NCI-H187 treated with DMSO at 0.1 percent for 48 hours (cell line): ENCODE results near the gene SLC38A3.

ENCODE experiments used
- DNase-seq: peaks from one replicate; lab custom pipeline; 2025; lab: John Stamatoyannopoulos, UW

The SLC38A3 gene

DNA sequence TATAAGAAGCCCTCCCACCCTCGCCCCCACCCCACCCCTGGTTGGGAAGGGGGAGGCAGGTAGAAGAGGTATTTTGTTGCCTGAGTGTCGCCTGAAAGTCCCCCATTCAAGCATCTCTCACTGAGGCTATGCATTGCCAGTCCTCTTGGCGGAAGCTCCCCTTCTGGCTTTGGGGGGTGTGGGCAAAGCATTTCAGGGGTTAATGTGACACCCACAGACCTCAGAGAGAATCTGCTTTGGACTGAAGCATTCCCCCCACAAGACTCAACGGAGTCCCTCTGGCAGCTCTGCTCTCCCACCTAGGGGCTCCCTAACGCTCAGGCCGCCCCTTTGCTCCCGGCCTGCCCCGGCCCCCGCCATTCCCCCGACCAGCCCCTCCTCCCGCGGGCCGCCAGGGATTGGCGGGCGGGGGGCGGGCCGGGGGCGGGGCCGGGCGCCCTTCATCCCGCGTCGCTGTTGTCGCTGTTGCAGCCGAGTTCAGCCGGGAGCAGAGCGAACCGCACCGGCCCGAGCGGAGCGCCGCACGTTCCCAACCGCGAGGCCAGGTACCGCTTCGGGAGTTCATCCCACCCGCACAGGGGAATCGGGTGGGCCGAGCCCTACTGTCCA lies at the start of gene SLC38A3:
SLC38A3 (plus strand) TSS at position 468 of the 609 bp plus-strand sequence. CDS start 8,929 bp downstream, outside the sequence.
- no peak for DNase-seq

DNA sequence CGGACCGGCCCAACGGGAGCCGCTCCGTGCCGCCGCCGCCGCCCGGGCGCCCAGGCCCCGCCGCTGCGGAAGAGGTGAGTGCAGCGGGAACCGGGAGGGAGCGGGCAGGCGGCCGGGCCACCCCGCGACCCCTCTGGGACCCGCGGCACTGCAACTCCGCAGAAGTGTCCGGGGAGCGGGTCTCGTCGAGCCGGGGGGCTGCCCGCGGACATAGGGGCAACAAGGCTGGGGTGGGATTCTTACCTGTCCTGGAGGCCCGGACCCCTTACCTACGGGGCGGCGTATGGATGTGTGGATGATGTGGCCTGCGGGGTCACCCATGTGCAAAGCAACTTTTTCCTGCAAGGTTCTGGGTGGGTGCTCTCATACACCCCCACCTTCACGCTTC lies 49.6 kb upstream of the SLC38A3 start:
- DNase-seq, result no peak

DNA sequence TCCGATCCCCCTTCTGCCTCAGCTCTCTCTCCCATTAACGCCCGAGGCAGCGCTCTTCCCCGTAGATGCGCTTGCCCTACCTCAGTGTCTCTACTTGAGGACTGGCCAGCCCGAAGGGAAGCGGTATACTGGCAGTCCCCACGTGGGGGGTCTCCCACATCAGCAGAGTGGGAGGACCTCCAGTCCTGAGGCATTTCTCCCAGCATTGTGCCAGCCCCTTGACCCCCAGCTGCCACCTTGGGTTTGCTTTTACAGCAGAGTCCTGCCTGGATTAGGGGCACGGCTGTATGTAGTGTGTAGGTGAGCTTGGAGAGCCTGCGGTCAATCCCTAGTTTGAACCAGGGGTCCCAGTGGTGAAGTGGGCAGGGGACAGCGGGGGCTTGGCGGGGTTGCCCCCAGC lies 49.2 kb upstream of the SLC38A3 start:
- DNase-seq, result no peak

DNA sequence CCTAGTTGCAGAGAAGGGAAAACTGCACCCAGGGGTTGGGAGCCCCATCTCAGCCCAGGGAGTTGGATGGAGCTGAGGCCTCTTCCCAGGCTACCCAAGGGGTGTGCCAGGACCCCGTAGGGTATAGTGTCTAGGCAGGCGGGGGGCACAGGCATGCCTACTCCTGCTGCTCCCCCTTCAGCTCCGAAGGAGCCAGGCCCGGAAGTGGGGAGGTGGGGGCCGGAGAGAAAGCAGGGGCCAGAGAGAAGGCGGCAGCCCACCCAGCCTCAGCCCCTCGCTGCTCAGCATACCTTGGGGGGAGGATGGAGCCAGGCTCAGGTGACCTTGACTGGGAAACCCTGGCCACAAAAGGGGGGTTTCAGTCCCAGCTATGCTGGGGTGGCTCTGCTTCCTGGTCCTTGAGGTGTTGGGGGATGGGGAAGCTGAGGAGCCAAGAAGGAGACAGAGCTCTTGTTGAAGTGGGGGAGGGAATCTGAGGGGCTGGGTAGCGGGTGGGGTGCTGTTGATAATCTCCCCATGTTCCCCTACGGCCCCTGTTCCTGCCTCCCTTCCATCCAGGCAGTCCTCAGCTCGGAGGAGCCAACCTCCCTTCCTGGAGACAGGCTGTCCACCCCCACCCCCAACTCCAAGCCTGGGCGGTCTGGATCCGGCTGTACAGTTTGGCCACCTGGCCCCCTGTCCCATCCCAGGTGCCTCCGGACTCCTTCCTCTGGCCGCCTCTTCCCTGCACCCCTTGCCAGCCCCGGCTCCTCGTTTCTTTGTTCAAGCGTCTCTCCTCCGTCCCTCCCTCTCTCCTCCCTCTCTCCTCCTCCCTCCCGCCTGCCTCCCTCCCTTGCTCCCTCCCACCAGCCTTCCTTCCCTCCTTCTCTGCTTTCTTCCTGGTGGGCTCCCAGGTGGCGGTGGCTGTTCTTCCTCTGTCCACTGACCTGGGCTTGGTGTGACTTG lies 48.2 kb upstream of the SLC38A3 start:
- no peak for DNase-seq

- DNase-seq, result no peak
These were observed 47.1 kb upstream of the SLC38A3 start for GRCh38 chr3:50157827-50158529.

- no peak for DNase-seq
These were observed 46.4 kb upstream of the SLC38A3 start for GRCh38 chr3:50158530-50159146.

GRCh38 chr3:50160561-50160983 lies 44.5 kb upstream of the SLC38A3 start:
- DNase-seq, result no peak

DNA sequence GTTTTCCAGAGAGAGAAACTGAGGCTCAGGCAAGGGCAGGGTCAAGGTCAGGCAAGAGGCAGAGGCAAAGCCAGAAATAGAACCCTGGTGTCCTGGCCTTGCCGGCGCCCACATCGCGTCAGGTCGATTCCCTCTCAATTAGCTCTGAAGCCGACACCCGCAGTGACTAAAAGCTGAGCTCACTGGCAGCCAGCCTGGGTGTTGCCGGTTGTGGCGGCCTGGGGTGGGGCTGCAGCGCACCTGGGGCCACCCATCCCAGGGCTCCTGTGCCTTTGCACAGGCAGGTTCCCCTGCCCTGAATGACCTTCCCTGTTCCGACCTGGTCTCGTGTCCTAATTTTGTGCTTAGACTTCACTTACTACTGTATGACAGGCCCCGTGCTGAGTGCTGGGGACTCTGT lies 43.8 kb upstream of the SLC38A3 start:
- DNase-seq, result no peak

DNA sequence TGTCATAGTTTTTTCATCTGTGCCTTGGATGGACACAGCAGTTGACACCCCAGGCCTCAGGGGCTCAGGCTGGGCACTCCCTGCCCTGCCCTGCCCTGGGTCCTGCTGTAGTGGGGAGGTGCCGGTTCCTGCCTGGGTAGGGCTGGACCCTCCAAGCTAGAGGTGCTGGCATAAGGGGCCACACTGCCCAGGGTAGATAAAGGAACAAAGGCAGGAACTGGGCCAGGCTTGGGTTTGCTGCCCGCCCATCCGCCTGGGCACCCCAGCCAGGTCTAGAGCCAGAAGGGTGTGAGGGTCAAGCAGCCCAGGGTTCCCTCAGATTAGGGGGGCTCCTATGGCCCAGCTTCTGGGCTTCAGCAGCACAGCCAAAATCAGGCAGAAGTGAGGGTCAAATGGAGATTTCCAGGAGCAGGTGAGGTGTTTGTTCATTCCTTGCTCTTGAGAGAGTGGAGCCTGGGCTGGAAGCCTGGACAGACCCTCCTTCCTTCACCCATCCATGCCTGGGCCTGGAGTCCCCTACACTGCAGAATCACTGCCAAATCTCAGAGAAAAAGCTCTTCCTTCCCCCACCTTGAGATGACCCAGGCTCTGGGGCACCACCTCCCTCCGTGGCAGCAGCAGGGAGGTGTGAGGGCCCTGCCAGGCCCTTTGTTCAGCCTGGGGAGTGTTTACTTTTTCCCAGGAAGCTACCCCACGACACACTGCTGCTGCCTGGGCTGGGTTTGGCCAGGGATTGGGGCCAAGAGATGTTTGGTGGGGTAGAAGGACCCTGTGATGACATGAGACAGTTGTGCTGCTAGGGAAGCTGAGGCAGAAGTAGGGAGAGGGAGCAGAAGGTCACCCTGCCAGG lies 42.8 kb upstream of the SLC38A3 start:
- no peak for DNase-seq

- no peak for DNase-seq
These were observed 41.3 kb upstream of the SLC38A3 start for GRCh38 chr3:50163572-50164455.

DNA sequence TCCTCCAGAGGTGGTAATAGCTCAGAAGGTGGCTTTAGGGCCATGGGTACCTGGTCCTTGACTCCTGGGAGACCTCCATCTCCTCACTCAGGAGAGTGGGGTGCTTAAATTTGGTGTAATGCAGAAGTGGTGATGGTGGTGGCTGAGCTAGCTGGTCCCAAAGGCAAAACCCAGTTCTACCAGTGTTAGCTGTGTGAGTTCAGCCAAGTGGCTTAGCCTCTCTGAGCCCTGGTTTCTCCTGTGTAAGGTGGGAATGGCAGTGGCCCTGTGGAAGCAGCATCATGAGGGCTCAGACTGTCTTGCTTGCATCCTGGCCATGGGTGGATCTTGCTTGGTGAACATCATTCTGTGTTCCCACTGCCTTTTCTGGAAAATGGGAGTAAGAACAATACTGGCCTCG lies 40.6 kb upstream of the SLC38A3 start:
- DNase-seq, result no peak

DNA sequence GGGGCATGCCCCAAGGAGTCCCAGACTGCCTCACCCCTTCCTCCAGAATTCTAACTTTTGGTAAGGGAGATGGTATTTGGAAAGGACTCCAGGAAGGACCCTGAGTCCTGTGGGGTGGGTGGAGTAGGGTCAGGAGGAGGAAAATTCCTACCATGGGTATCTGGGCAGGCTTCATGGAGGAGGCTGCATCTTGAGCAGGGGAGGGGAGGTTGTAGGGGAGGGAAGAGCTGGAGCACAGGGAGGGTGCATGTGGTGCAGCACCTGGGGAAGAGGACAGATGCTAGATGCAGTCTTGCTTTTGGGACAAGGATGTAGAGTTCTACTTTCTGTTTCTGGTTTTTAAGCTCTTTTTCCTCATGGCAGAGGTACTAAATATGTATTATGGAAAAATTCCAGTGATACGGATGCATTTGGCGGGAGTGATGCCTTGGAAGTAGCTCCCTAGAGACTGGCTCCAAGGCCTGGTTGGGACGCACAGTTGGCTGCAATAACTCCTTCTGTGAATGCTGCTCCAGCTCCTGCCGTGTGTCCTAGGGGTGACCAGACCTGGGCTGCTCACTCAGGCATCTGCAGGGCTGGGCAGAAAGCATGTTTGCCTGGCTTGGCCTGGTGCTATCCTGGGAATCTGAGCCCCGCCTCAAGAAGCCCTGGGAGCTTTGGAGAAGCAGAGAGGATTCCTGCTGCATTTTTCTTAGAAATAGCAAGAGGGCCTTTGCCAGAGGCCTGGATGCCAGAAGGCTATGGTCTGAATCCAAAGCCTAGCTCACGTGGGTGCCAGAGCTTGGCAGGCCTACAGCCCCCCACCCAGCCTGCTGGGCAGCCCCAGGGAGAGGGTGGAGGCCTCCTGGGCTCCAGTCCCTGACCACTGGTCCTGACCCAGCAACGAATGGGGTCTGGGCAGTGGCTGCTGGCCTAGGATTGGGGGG lies 39.8 kb upstream of the SLC38A3 start:
- DNase-seq, result no peak

GRCh38 chr3:50165910-50166538 lies 39.0 kb upstream of the SLC38A3 start:
- DNase-seq, result no peak

GRCh38 chr3:50166620-50167019 lies 38.5 kb upstream of the SLC38A3 start:
- no peak for DNase-seq

DNA sequence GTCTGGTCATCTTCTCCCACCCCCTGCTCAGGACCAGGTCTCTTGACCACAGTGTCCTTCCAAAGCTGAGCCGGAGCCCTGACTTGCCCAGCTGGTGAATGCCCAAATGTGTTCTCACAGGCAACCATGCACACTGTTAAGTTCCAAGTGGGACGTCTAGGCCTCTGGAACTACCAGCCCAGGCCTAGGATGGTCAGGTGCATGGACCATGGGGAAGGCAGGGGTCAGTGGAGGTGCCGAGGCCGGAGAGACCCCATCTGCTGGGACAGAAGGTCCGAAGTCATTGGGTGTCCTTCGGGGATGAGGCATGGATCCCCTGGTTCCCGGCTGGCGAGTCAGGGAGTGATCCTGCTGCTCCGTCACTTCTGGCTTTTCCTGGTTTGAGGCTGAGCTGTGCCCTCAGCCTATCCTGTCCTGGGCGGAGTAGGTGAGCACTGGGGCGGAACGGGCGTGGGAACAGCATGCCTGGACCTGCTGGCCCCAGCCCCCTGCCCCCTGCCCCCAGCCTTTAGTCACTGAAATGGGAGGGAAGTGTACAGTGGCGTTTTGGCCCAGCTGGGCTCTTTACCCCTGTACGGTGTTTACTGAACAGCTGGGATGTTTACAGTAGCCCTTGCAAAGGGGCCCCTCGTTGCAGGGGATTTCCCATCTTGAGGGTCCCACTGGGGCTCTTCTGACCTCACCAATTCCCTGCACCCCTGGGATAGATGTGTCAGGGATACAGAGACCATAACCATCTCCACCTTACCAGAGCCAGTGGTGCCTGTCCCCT lies 37.8 kb upstream of the SLC38A3 start:
- no peak for DNase-seq

GRCh38 chr3:50167841-50168209 lies 37.2 kb upstream of the SLC38A3 start:
- no peak for DNase-seq

DNA sequence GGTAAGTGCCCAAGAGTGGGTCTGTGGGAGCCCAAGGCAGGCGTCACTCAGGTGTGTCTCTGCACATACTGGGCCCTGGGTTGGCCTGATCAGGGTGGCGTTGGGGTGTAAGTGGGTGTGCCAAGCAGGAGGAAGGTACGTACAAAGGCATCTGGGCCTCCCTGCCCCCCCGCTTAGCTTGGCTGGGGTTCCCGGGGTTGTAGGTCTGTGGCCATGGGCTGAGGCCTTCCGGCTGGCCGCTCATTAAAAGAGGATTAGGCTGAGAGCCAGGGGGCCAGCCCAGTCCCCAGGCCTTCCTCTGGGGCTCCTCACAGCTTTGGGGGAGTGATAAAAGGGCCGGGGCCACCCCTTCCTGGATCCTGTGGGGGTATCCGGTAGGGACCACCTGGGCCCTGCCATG lies 36.7 kb upstream of the SLC38A3 start:
- DNase-seq, result no peak

GRCh38 chr3:50168791-50169190 lies 36.3 kb upstream of the SLC38A3 start:
- no peak for DNase-seq
